Measurements from ENCODE around the gene CCDC63.

Gene CCDC63

DNA sequence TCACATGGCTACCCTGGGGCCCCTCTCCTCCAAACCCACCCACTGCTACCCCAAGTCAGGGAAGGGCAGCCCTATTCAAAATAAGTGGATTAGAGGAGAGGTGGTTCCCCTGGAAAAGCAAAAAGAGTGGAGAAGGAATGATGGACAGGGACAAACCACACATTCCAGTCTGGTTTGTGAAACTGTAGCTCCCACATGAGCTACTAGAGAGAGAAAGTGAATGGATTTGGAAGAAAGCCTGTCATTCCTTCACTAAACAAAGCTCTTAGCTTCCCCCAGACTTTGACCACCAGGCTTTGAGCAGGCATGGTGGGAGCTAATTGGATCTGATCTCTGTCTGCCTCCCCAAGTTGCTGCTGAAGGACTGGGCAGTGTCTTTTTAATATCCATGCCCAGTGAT is 28.0 kb downstream of the CCDC63 start:
- no peaks in the 10 kb centered on the region for H3K27me3 Mint-ChIP-seq
- peaks cover 18% of the 10 kb centered on the region for H3K4me1 Mint-ChIP-seq (ENCODE audit: low read depth)
- no peaks in the 10 kb centered on the region for H3K9me3 Mint-ChIP-seq
- intact Hi-C loops (cut with micrococcal nuclease) = no loop called here
- no peaks in the 10 kb centered on the region for H3K36me3 Mint-ChIP-seq (ENCODE audit: low read depth)
- H3K27ac Mint-ChIP-seq = no peak overlapping the region
- no peak overlapping the region for H3K4me3 Mint-ChIP-seq

GRCh38 chr12:110880651-110881050 is 33.9 kb downstream of the CCDC63 start:
- Mint-ChIP-seq H3K36me3 (ENCODE audit: low read depth) (no peaks in the 10 kb centered on the region), H3K27ac (no peak overlapping the region), H3K4me1 (ENCODE audit: low read depth) (no peaks in the 10 kb centered on the region), H3K4me3 (no peak overlapping the region), H3K27me3 (no peaks in the 10 kb centered on the region), H3K9me3 (no peaks in the 10 kb centered on the region)
- intact Hi-C loops (cut with micrococcal nuclease) = no loop called here

- H3K27ac Mint-ChIP-seq = no peak overlapping the region
- H3K36me3 Mint-ChIP-seq (ENCODE audit: low read depth) = no peaks in the 10 kb centered on the region
- H3K4me3 Mint-ChIP-seq = no peak overlapping the region
- H3K27me3 Mint-ChIP-seq = no peaks in the 10 kb centered on the region
- H3K9me3 Mint-ChIP-seq = no peaks in the 10 kb centered on the region
- intact Hi-C loops (cut with micrococcal nuclease) = no loop called here
- H3K4me1 Mint-ChIP-seq (ENCODE audit: low read depth) = peaks cover 5% of the 10 kb centered on the region
These were observed 36.5 kb downstream of the CCDC63 start for GRCh38 chr12:110883251-110883650.

- H3K36me3 Mint-ChIP-seq (ENCODE audit: low read depth) = no peaks in the 10 kb centered on the region
- no peaks in the 10 kb centered on the region for H3K9me3 Mint-ChIP-seq
- H3K27ac Mint-ChIP-seq = no peak overlapping the region
- H3K27me3 Mint-ChIP-seq = peaks cover 4% of the 10 kb centered on the region
- no peak overlapping the region for H3K4me3 Mint-ChIP-seq
- peaks cover 5% of the 10 kb centered on the region for H3K4me1 Mint-ChIP-seq (ENCODE audit: low read depth)
- intact Hi-C loops (cut with micrococcal nuclease) = loop anchor here (5.0 kb wide), 3 partner anchors 38 to 433 kb away; partner anchors contain the start of genes ARPC3 and CCDC63
These were observed 38.5 kb downstream of the CCDC63 start for GRCh38 chr12:110885152-110885840.

DNA sequence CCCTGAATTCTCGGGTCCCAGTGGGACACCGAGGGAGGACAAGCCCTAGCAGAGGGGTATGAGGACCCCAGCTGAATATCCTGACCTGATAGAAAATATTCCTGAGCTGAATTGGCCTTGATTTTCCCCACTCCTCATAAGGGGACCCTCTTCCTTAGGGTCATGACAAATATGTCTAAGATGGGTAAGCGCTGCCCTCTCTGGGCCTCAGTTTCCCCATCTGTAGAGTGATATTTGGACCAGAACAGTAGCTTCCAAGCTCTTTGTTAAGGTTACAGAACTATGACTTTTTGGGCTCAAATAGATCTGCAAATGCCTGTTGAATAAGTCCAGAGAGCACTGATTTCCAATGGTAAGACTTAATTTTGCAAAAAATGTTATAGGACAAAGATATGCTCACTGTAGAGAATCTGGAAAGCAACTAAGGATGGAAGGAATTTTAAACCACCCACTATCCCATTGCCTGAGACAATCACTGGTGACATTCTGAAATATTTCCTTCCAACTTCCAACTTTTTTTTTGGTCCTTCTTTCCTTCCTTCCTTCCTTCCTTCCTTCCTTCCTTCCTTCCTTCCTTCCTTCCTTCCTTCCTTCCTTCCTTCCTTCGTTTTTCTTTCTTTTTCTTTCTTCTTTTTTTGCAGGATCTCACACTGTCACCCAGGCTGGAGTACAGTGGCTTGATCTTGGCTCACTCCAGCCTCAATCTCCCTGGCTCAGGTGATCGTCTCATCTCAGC is 41.6 kb downstream of the CCDC63 start:
- intact Hi-C loops (cut with micrococcal nuclease) = loop anchor here (2.0 to 5.0 kb wide), 4 partner anchors 41 to 436 kb away; partner anchors contain the start of genes ARPC3, CCDC63 and PPP1CC
- Mint-ChIP-seq H3K9me3 (no peaks in the 10 kb centered on the region), H3K27ac (peak overlapping the region; percentile 90), H3K4me3 (no peak overlapping the region), H3K27me3 (peaks cover 4% of the 10 kb centered on the region), H3K36me3 (ENCODE audit: low read depth) (no peaks in the 10 kb centered on the region), H3K4me1 (ENCODE audit: low read depth) (peaks cover 5% of the 10 kb centered on the region)

GRCh38 chr12:110889361-110889760 is 42.6 kb downstream of the CCDC63 start:
- H3K27ac Mint-ChIP-seq = no peak overlapping the region
- no peaks in the 10 kb centered on the region for H3K36me3 Mint-ChIP-seq (ENCODE audit: low read depth)
- H3K4me3 Mint-ChIP-seq = no peak overlapping the region
- intact Hi-C loops (cut with micrococcal nuclease) = loop anchor here (2.0 to 5.0 kb wide), 4 partner anchors 42 to 437 kb away; partner anchors contain the start of genes ARPC3, CCDC63 and PPP1CC
- peaks cover 4% of the 10 kb centered on the region for H3K27me3 Mint-ChIP-seq
- peaks cover 6% of the 10 kb centered on the region for H3K4me1 Mint-ChIP-seq (ENCODE audit: low read depth)
- no peaks in the 10 kb centered on the region for H3K9me3 Mint-ChIP-seq

GRCh38 chr12:110893956-110894355 is 47.2 kb downstream of the CCDC63 start:
- Mint-ChIP-seq H3K9me3 (no peaks in the 10 kb centered on the region), H3K36me3 (ENCODE audit: low read depth) (no peaks in the 10 kb centered on the region)
- intact Hi-C loops (cut with micrococcal nuclease) = loop anchor here (5.0 kb wide), 1 partner anchor 423 kb away; no protein-coding TSS in a partner anchor

GRCh38 chr12:110896559-110896958 is 49.8 kb downstream of the CCDC63 start:
- H3K36me3 Mint-ChIP-seq (ENCODE audit: low read depth) = no peaks in the 10 kb centered on the region
- H3K27me3 Mint-ChIP-seq = peaks cover 4% of the 10 kb centered on the region
- intact Hi-C loops (cut with micrococcal nuclease) = no loop called here
- H3K4me3 Mint-ChIP-seq = no peak overlapping the region
- no peaks in the 10 kb centered on the region for H3K9me3 Mint-ChIP-seq
- peaks cover 13% of the 10 kb centered on the region for H3K4me1 Mint-ChIP-seq (ENCODE audit: low read depth)
- no peak overlapping the region for H3K27ac Mint-ChIP-seq

More at GRCh38 chr12:110893956-110894355, 47.2 kb downstream of the CCDC63 start:
- Mint-ChIP-seq H3K27me3 (peaks cover 7% of the 10 kb centered on the region), H3K4me1 (ENCODE audit: low read depth) (peaks cover 13% of the 10 kb centered on the region), H3K4me3 (no peak overlapping the region), H3K27ac (no peak overlapping the region)

- intact Hi-C loops (cut with micrococcal nuclease) = no loop called here
- Mint-ChIP-seq H3K36me3 (ENCODE audit: low read depth) (no peaks in the 10 kb centered on the region), H3K9me3 (no peaks in the 10 kb centered on the region), H3K27ac (no peak overlapping the region), H3K4me1 (ENCODE audit: low read depth) (no peaks in the 10 kb centered on the region), H3K27me3 (peaks cover 1% of the 10 kb centered on the region), H3K4me3 (no peak overlapping the region)
These were observed 54.6 kb downstream of the CCDC63 start for GRCh38 chr12:110901401-110901800.

DNA sequence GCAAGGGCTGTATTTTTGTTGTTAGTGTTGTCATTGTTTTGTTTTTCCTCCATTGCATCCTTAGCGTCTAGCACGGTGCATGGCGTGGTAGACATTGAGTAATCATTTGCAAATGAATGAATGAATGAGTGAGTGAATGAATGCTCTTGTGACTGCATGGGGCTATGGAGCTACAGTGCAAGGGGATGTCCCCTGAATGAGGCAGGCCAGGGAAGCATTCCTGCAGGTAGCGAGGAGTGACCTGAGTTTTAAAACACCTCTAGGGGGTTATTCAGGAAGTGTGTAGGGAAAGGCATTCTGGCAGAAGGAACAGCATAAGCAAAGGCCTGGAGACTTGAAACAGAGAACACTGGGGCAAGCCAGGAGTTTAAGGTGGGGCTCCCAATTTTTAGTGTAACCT is 56.7 kb downstream of the CCDC63 start:
- H3K27ac Mint-ChIP-seq = no peak overlapping the region
- peaks cover 16% of the 10 kb centered on the region for H3K4me1 Mint-ChIP-seq (ENCODE audit: low read depth)
- H3K27me3 Mint-ChIP-seq = peaks cover 1% of the 10 kb centered on the region
- no peaks in the 10 kb centered on the region for H3K36me3 Mint-ChIP-seq (ENCODE audit: low read depth)
- no peaks in the 10 kb centered on the region for H3K9me3 Mint-ChIP-seq
- intact Hi-C loops (cut with micrococcal nuclease) = no loop called here
- no peak overlapping the region for H3K4me3 Mint-ChIP-seq

GRCh38 chr12:110906083-110906482 is 59.3 kb downstream of the CCDC63 start:
- H3K4me3 Mint-ChIP-seq = no peak overlapping the region
- intact Hi-C loops (cut with micrococcal nuclease) = no loop called here
- no peak overlapping the region for H3K27ac Mint-ChIP-seq
- no peaks in the 10 kb centered on the region for H3K36me3 Mint-ChIP-seq (ENCODE audit: low read depth)
- H3K27me3 Mint-ChIP-seq = peaks cover 1% of the 10 kb centered on the region
- H3K4me1 Mint-ChIP-seq (ENCODE audit: low read depth) = peaks cover 17% of the 10 kb centered on the region
- H3K9me3 Mint-ChIP-seq = no peaks in the 10 kb centered on the region

- intact Hi-C loops (cut with micrococcal nuclease) = no loop called here
- H3K9me3 Mint-ChIP-seq = no peaks in the 10 kb centered on the region
- H3K4me3 Mint-ChIP-seq = no peak overlapping the region
- no peaks in the 10 kb centered on the region for H3K36me3 Mint-ChIP-seq (ENCODE audit: low read depth)
- peaks cover 17% of the 10 kb centered on the region for H3K4me1 Mint-ChIP-seq (ENCODE audit: low read depth)
- H3K27me3 Mint-ChIP-seq = peaks cover 1% of the 10 kb centered on the region
- no peak overlapping the region for H3K27ac Mint-ChIP-seq
These were observed 59.7 kb downstream of the CCDC63 start for GRCh38 chr12:110906516-110906915.

DNA sequence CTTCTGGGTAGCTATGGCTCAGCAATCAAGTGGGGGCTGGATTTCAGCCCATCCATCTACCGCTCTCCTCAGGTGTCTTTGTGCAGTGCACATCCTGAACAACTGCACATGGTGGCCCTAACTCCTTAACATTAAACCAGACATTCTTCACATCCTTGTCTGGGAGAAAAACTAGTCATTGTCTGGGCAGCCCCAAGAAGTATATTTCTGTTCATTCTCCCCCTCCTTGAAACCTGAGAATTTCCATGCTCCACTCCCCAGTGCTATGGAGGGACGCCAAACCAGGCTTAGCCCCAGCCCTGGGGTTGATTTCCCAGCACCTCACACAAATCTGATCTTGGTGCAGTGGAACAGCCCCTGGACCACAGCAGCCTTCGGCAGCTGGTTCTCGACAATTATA is 60.2 kb downstream of the CCDC63 start:
- H3K4me3 Mint-ChIP-seq = no peak overlapping the region
- no peaks in the 10 kb centered on the region for H3K36me3 Mint-ChIP-seq (ENCODE audit: low read depth)

GRCh38 chr12:110907583-110907982 is 60.8 kb downstream of the CCDC63 start:
- intact Hi-C loops (cut with micrococcal nuclease) = no loop called here
- peaks cover 17% of the 10 kb centered on the region for H3K4me1 Mint-ChIP-seq (ENCODE audit: low read depth)
- H3K36me3 Mint-ChIP-seq (ENCODE audit: low read depth) = no peaks in the 10 kb centered on the region
- no peak overlapping the region for H3K4me3 Mint-ChIP-seq
- H3K9me3 Mint-ChIP-seq = no peaks in the 10 kb centered on the region
- no peak overlapping the region for H3K27ac Mint-ChIP-seq
- H3K27me3 Mint-ChIP-seq = no peaks in the 10 kb centered on the region

More for the DNA sequence above, 60.2 kb downstream of the CCDC63 start:
- Mint-ChIP-seq H3K27me3 (peaks cover 1% of the 10 kb centered on the region), H3K9me3 (no peaks in the 10 kb centered on the region), H3K4me1 (ENCODE audit: low read depth) (peaks cover 17% of the 10 kb centered on the region), H3K27ac (no peak overlapping the region)
- intact Hi-C loops (cut with micrococcal nuclease) = no loop called here

Data from dendritic cell treated with granulocyte-macrophage colony-stimulating factor and Interleukin-4, amounts not matched to agents 40 ng/mL and 50 ng/mL, for 4 days (primary cell).